Measurements from ENCODE around the gene GAB2. TPM values are rescaled to one million over a fixed set of nuclear protein-coding genes. Genes with fewer than 3 reads are reported as not detected.
"Not testable (repeated sequence)": the region's sequence is repeated elsewhere in the genome, so short reads cannot be mapped to it uniquely, and the experiment has no call there.

Gene GAB2
- total and polyA plus RNA-seq, 2 experiments from 2014 or later: 4.9 to 10.2 TPM

DNA sequence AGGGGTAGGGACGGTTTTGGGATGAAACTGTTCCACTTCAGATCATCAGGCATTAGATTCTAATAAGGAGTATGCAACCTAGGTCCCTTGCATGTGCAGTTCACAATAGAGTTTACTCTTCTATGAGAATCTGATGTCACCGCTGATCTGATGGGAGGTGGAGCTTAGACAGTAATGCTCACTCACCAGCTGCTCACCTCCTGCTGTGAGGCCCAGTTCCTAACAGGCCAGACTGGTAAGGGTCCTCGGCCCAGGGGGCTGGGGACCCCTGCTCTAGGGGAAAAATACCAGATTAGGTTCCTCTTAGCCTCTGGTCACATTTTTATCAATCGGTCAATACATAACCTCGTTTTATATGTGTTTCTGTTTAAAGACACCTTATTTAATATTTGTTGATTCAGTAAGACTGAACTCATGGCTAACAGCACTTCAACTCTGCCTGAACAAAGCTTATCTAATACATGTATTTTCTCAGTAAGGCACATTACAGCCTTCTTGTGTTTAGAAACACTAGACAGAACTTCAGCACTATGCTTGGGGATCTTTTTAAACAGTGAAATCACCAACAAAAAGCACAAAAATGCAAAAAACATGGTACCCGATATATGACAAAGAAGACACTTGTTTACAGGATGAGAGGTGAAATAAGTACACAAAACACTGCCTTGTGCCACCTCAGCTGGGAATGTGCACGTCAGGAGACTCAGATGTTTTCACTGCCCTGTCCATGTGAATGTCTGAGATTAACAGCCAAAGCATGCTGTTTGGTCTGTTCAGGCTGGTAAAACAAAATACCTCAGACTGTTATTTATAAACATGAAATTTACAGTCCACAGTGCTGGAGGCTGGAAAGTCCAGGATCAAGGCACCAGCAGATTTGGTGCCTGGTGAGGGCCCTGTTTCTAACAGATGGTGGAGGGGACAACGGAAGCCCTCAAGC, 121.4 kb downstream of the GAB2 start:
- Histone ChIP-seq H3K4me2 (peak overlapping the region; percentile 27), H3K9me2 (replicated peaks; ENCODE audit: insufficient read depth) (no peaks in the 10 kb centered on the region), H3K27ac (peak overlapping the region; percentile 74), H3K79me2 (peaks cover 50% of the 10 kb centered on the region), H3K9me3 (ENCODE audit: low read depth) (no peaks in the 10 kb centered on the region), H2AFZ (no peak overlapping the region), H3K4me1 (ENCODE audit: insufficient read depth) (peaks cover 25% of the 10 kb centered on the region), H3K27me3 (no peaks in the 10 kb centered on the region), H3K36me3 (replicated peaks; ENCODE audit: insufficient read depth, low read depth) (no peaks in the 10 kb centered on the region), H3K4me3 (no peak overlapping the region), H4K20me1 (ENCODE audit: insufficient read depth, poor library complexity, severe bottlenecking) (no peaks in the 10 kb centered on the region)
- WGBS (ENCODE audit: low lambda C conversion rate, missing lambda C conversion rate): 68% methylated on average over 8 of the region's 8 CpGs
- peak; percentile 31 for DNase-seq (ENCODE audit: low spot score)
- TF ChIP-seq EZH2 (IDR thresholded peaks at IDR 0.05; ENCODE audit: borderline replicate concordance) (no peak), EZH2phosphoT487 (IDR thresholded peaks at IDR 0.05; ENCODE audit: low read depth, severe bottlenecking, unreplicated experiment) (no peak)
- TF ChIP-seq, protein P1, sequence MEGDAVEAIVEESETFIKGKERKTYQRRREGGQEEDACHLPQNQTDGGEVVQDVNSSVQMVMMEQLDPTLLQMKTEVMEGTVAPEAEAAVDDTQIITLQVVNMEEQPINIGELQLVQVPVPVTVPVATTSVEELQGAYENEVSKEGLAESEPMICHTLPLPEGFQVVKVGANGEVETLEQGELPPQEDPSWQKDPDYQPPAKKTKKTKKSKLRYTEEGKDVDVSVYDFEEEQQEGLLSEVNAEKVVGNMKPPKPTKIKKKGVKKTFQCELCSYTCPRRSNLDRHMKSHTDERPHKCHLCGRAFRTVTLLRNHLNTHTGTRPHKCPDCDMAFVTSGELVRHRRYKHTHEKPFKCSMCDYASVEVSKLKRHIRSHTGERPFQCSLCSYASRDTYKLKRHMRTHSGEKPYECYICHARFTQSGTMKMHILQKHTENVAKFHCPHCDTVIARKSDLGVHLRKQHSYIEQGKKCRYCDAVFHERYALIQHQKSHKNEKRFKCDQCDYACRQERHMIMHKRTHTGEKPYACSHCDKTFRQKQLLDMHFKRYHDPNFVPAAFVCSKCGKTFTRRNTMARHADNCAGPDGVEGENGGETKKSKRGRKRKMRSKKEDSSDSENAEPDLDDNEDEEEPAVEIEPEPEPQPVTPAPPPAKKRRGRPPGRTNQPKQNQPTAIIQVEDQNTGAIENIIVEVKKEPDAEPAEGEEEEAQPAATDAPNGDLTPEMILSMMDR (IDR thresholded peaks at IDR 0.05; ENCODE audit: poor library complexity): no peak

DNA sequence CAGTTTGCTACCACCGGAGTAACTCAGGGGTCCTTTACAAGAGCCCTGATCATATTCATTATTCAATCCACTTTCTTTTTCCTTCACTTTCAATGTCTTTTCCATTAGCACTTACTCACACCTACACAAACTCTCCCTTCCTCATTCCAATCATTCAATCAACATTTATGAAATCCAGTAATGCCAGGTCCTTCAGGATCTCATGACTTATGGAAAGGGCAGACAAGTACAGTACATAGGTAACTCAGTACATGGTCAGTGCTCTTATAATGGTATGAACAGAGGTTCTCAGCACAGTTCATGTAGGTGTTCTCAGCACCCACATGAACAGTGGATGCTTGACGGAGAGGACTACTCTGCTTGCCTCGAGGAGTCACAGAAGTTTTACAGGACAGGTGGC, 122.3 kb downstream of the GAB2 start:
- peak overlapping the region; percentile 74 for H3K27ac ChIP-seq
- H3K4me1 ChIP-seq (ENCODE audit: insufficient read depth): peaks cover 25% of the 10 kb centered on the region
- peaks cover 56% of the 10 kb centered on the region for H3K79me2 ChIP-seq
- H2AFZ ChIP-seq: no peak overlapping the region
- DNase-seq (ENCODE audit: low spot score): no peak
- H3K9me2 ChIP-seq (replicated peaks; ENCODE audit: insufficient read depth): no peaks in the 10 kb centered on the region
- no peaks in the 10 kb centered on the region for H3K36me3 ChIP-seq (replicated peaks; ENCODE audit: insufficient read depth, low read depth)
- H3K4me3 ChIP-seq: no peak overlapping the region
- H3K9me3 ChIP-seq (ENCODE audit: low read depth): no peaks in the 10 kb centered on the region
- WGBS (ENCODE audit: low lambda C conversion rate, missing lambda C conversion rate): 95% methylated on average over 3 of the region's 3 CpGs
- H3K4me2 ChIP-seq: no peak overlapping the region
- no peaks in the 10 kb centered on the region for H4K20me1 ChIP-seq (ENCODE audit: insufficient read depth, poor library complexity, severe bottlenecking)
- H3K27me3 ChIP-seq: no peaks in the 10 kb centered on the region
- TF ChIP-seq, protein P1 (IDR thresholded peaks at IDR 0.05; ENCODE audit: poor library complexity): no peak
- TF ChIP-seq EZH2 (IDR thresholded peaks at IDR 0.05; ENCODE audit: borderline replicate concordance) (no peak), EZH2phosphoT487 (IDR thresholded peaks at IDR 0.05; ENCODE audit: low read depth, severe bottlenecking, unreplicated experiment) (no peak)

DNA sequence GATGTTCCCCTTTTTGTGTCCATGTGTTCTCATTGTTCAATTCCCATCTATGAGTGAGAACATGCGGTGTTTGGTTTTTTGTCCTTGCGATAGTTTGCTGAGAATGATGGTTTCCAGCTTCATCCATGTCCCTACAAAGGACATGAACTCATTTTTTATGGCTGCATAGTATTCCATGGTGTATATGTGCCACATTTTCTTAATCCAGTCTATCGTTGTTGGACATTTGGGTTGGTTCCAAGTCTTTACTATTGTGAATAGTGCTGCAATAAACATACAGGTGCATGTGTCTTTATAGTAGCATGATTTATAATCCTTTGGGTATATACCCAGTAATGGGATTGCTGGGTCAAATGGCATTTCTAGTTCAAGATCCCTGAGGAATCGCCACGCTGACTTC, 123.5 kb downstream of the GAB2 start:
- 95% methylated on average over 5 of the region's 5 CpGs for WGBS (ENCODE audit: low lambda C conversion rate, missing lambda C conversion rate)
- Histone ChIP-seq H3K79me2 (peaks cover 48% of the 10 kb centered on the region), H3K4me1 (ENCODE audit: insufficient read depth) (peaks cover 25% of the 10 kb centered on the region)
- H4K20me1 ChIP-seq (ENCODE audit: insufficient read depth, poor library complexity, severe bottlenecking); H3K4me3 ChIP-seq; DNase-seq (ENCODE audit: low spot score); H3K4me2 ChIP-seq; H3K36me3 ChIP-seq (replicated peaks; ENCODE audit: insufficient read depth, low read depth); H3K9me3 ChIP-seq (ENCODE audit: low read depth); H2AFZ ChIP-seq; H3K9me2 ChIP-seq (replicated peaks; ENCODE audit: insufficient read depth); H3K27me3 ChIP-seq; H3K27ac ChIP-seq: not testable (repeated sequence)

DNA sequence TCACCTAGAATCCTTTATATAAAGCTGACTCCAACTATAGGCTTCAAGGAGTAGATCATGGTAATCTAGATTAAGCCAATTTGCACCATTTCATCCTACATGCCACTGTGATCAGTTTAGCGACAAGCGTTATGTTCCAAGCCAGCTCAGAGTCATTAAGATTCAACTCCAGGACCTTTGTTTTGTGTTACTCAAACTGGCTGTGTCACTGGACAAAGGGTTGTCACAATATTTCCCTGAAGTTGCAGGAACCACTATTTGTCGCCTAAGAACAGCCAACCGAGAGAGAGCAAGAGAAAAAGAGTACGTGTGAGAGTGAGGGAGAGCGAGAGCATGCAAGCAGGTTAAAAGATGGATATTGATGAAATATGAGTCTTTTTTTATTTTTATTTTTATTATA, 124.1 kb downstream of the GAB2 start:
- Histone ChIP-seq H3K36me3 (replicated peaks; ENCODE audit: insufficient read depth, low read depth) (no peaks in the 10 kb centered on the region), H3K9me3 (ENCODE audit: low read depth) (no peaks in the 10 kb centered on the region), H3K27me3 (no peaks in the 10 kb centered on the region), H4K20me1 (ENCODE audit: insufficient read depth, poor library complexity, severe bottlenecking) (no peaks in the 10 kb centered on the region), H2AFZ (no peak overlapping the region), H3K27ac (no peak overlapping the region), H3K9me2 (replicated peaks; ENCODE audit: insufficient read depth) (no peaks in the 10 kb centered on the region), H3K79me2 (peaks cover 52% of the 10 kb centered on the region), H3K4me3 (no peak overlapping the region), H3K4me1 (ENCODE audit: insufficient read depth) (peaks cover 25% of the 10 kb centered on the region), H3K4me2 (no peak overlapping the region)
- 97% methylated on average over 6 of the region's 6 CpGs for WGBS (ENCODE audit: low lambda C conversion rate, missing lambda C conversion rate)
- DNase-seq (ENCODE audit: low spot score): no peak
- TF ChIP-seq EZH2 (IDR thresholded peaks at IDR 0.05; ENCODE audit: borderline replicate concordance) (no peak), EZH2phosphoT487 (IDR thresholded peaks at IDR 0.05; ENCODE audit: low read depth, severe bottlenecking, unreplicated experiment) (no peak)
- TF ChIP-seq, protein P1 (IDR thresholded peaks at IDR 0.05; ENCODE audit: poor library complexity): no peak

Data from hepatocyte (in vitro differentiated cells).